Activated T-cell treated with anti-CD3 and anti-CD28 coated beads, Interleukin-2, amount 50 U/mL, for 72 hours (primary cell): ENCODE data around the gene IL22RA1. TPM values are rescaled to one million over a fixed set of nuclear protein-coding genes. Genes with fewer than 3 reads are reported as not detected.

ENCODE experiments used
- ATAC-seq, 2 donors: fragments of 150-1000 bp; cut with Tn5 transposase; replicated peaks in 1 of 2; 2 replicates each; pipeline ENCODE4 v1.10.0; 2021; ENCODE audit warnings: moderate library complexity in 2 of 2, mild to moderate bottlenecking in 1 of 2
- DNase-seq, 2 donors: peaks; one replicate each; pipeline ENCODE4 v3.0.0; 2021 to 2022; ENCODE audit warnings: mixed read lengths in 1 of 2
- H3K27ac Mint-ChIP-seq: one replicate; pipeline ENCODE4 v1.8.0; 2022; ENCODE audit warnings: mild to moderate bottlenecking, moderate library complexity, mixed read lengths
- H3K27me3 Mint-ChIP-seq: one replicate; pipeline ENCODE4 v1.8.0; 2022; ENCODE audit warnings: low read depth, mixed read lengths
- H3K36me3 Mint-ChIP-seq, 2 donors: one replicate each; pipeline ENCODE4 v1.8.0; 2022; ENCODE audit warnings: mixed read lengths in 2 of 2, mild to moderate bottlenecking in 1 of 2; ENCODE audit not compliant: insufficient read depth in 2 of 2
- H3K4me1 Mint-ChIP-seq: one replicate; pipeline ENCODE4 v1.8.0; 2022; ENCODE audit warnings: low read depth, mixed read lengths
- H3K4me3 Mint-ChIP-seq, 2 donors: one replicate each; pipeline ENCODE4 v1.8.0; 2022; ENCODE audit warnings: mild to moderate bottlenecking in 2 of 2, mixed read lengths in 2 of 2, moderate library complexity in 2 of 2
- H3K9me3 Mint-ChIP-seq, 2 donors: one replicate each; pipeline ENCODE4 v1.8.0; 2022; ENCODE audit warnings: mixed read lengths in 2 of 2
- total RNA-seq, 2 donors: library from RNA; stranded (reverse); gene quantifications; one replicate each; pipeline ENCODE4 v1.2.3, GENCODE V29; 2022

The IL22RA1 gene
- total RNA-seq, 2 donors from 2014 or later: not detected

GRCh38 chr1:24179251-24179840 lies 36.4 kb upstream of the IL22RA1 start:
- no peaks in the 10 kb centered on the region for H3K27me3 Mint-ChIP-seq
- H3K4me3 Mint-ChIP-seq: no peak overlapping the region
- no peaks in the 10 kb centered on the region for H3K36me3 Mint-ChIP-seq
- DNase-seq (no peak), ATAC-seq (no peak)
- H3K9me3 Mint-ChIP-seq: no peaks in the 10 kb centered on the region
- peaks cover 6% of the 10 kb centered on the region for H3K4me1 Mint-ChIP-seq
- H3K27ac Mint-ChIP-seq: no peak overlapping the region

DNA sequence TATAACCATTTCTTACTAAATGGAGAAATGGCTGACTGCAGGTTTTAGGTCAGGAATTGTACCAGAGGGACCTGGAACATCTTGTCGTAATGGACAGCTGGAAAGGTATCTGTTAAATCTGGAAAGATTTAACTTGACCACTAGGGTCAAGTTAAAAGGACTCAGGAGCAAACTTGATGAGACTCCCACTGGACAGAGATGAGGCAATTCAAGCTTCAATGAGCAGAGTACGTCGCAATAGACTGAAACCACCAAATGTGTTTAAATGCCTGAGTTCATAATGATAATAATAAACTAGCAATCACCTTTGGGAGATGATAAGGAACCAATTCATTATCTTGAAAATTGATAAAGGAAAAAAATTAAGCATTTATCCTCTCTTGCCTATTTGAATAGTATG lies 35.5 kb upstream of the IL22RA1 start:
- no peak for ATAC-seq
- H3K27ac Mint-ChIP-seq: no peak overlapping the region
- DNase-seq: no peak
- no peaks in the 10 kb centered on the region for H3K9me3 Mint-ChIP-seq
- H3K4me1 Mint-ChIP-seq: no peaks in the 10 kb centered on the region
- H3K27me3 Mint-ChIP-seq: no peaks in the 10 kb centered on the region
- peaks cover 0 to 5% of the 10 kb centered on the region in 2 donors for H3K36me3 Mint-ChIP-seq
- H3K4me3 Mint-ChIP-seq: no peak overlapping the region

- Mint-ChIP-seq H3K27me3 (no peaks in the 10 kb centered on the region), H3K4me1 (no peaks in the 10 kb centered on the region), H3K27ac (no peak overlapping the region), H3K4me3 (no peak overlapping the region), H3K36me3 (peaks cover 0 to 5% of the 10 kb centered on the region in 2 donors), H3K9me3 (no peaks in the 10 kb centered on the region)
- no peak for DNase-seq
- ATAC-seq: no peak
Observed at GRCh38 chr1:24177161-24177560, 34.2 kb upstream of the IL22RA1 start.

- no peak for DNase-seq
- H3K4me3 Mint-ChIP-seq: no peak overlapping the region
- ATAC-seq: no peak
- no peaks in the 10 kb centered on the region for H3K9me3 Mint-ChIP-seq
- no peak overlapping the region for H3K27ac Mint-ChIP-seq
- H3K36me3 Mint-ChIP-seq: peaks cover 0 to 5% of the 10 kb centered on the region in 2 donors
- H3K27me3 Mint-ChIP-seq: no peaks in the 10 kb centered on the region
- no peaks in the 10 kb centered on the region for H3K4me1 Mint-ChIP-seq
Observed at GRCh38 chr1:24175033-24175755, 32.3 kb upstream of the IL22RA1 start.

DNA sequence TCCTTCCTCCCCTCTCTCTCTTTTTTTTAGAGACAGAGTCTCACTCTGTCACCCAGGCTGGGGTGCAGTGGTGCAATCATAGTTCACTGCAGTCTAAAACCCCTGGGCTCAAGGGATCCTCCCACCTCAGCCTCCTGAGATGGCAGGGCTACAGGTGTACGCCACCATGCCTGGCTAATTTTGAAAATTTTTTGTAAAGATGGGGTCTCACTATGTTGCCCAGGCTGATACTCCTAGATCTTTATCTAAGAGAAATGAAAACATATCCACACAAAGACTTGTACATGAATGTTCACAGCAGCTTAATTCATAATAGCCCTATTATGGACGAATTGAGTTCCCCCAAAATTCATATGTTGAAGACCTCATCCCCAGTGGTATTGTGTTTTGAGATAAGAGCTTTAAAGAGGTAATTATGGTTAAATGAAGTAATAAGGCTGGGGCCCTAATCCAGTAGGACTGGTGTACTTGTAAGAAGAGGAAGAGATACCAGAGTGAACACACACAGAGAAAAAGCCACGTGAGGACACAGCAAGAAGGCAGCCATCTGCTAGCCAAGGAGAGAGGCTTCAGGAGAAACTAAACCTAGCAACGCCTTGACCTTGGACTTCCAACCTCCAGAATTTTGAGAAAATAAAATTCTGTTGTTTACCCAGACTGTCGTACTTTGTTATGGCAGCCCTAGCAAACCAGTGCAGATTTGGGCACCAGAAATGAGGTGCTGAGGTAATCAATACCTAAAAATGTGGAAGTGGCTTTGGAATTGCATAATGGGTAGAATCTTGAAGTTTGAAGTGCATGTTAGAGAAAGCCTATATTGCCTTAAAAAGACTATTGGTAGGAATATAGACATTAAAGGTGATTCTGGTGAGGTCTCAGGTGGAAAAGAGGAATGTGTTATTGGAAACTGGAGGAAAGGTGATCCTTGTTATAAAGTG lies 31.0 kb upstream of the IL22RA1 start:
- H3K4me3 Mint-ChIP-seq: no peak overlapping the region
- H3K27me3 Mint-ChIP-seq: no peaks in the 10 kb centered on the region
- H3K36me3 Mint-ChIP-seq: peaks cover 0 to 5% of the 10 kb centered on the region in 2 donors
- no peaks in the 10 kb centered on the region for H3K4me1 Mint-ChIP-seq
- H3K9me3 Mint-ChIP-seq: no peaks in the 10 kb centered on the region
- ATAC-seq: no peak
- H3K27ac Mint-ChIP-seq: no peak overlapping the region
- DNase-seq: no peak

DNA sequence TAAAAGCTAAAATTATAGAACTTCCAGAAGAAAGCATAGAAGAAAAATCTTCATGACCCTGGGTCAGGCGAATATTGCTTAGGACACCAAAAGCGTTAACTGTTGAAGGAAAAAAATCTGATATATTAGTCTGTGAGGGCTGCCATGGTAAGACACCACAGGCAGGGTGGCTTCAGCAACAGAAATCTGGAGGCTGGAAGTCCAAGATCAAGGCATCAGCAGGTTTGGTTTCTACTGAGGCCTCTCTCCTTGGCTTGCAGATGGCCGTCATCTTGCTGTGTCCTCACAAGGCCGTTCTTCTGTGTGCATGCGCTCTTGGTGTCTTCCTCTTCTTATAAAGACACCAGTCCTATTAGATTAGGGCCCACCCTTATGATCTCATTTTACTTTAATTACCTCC lies 29.7 kb upstream of the IL22RA1 start:
- Mint-ChIP-seq H3K27ac (no peak overlapping the region), H3K27me3 (no peaks in the 10 kb centered on the region), H3K9me3 (no peaks in the 10 kb centered on the region), H3K36me3 (peaks cover 3 to 9% of the 10 kb centered on the region in 2 donors), H3K4me1 (no peaks in the 10 kb centered on the region), H3K4me3 (no peak overlapping the region)
- DNase-seq (no peak), ATAC-seq (no peak)

DNA sequence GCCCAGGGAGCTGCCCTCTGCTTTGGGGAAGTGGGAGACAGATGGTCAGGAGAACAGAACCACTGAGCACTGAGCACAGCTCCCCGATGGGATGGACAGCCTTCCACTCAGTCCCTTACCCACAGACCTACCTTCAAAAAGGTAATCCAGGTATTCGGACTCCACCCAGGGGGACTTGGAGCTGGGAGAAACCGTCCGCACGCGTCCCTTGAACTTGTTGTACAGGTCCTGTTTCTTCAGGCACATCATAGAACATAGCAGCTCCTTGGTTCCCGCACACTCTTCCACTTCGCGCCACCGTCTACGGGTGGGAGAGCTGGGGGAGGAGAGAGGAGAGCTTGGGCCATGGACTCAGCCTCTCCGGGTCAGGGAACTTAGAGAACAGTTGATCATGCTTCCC lies 26.3 kb upstream of the IL22RA1 start:
- no peaks in the 10 kb centered on the region for H3K4me1 Mint-ChIP-seq
- ATAC-seq: no peak
- peaks cover 3 to 20% of the 10 kb centered on the region in 2 donors for H3K36me3 Mint-ChIP-seq

DNA sequence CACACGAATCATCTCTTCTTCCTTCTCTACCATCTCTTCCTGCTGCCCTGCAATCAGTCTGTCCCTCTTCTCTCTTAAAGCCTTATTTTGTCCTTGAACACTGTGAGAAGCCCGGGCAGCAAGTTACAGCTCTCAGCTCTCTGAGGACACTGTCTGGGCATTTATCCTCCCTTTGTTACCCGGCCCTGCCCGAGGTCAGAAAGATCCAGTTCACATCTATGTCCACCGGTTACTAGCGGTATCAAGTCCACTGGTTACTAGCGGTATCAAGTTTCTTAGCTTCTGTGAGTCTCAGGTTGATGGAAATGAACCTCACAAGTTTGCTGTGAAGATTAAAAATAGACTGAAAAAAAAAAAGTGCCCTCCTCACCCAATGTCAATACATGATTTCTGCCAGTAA lies 25.3 kb upstream of the IL22RA1 start:
- DNase-seq: no peak

More for the DNA sequence above, 26.3 kb upstream of the IL22RA1 start:
- Mint-ChIP-seq H3K27ac (no peak overlapping the region), H3K27me3 (no peaks in the 10 kb centered on the region), H3K9me3 (no peaks in the 10 kb centered on the region), H3K4me3 (no peak overlapping the region)
- DNase-seq: no peak

GRCh38 chr1:24167008-24167407 lies 24.1 kb upstream of the IL22RA1 start:
- H3K36me3 Mint-ChIP-seq: peaks cover 3 to 15% of the 10 kb centered on the region in 2 donors
- H3K27ac Mint-ChIP-seq: no peak overlapping the region
- no peak overlapping the region for H3K4me3 Mint-ChIP-seq
- no peaks in the 10 kb centered on the region for H3K4me1 Mint-ChIP-seq
- H3K9me3 Mint-ChIP-seq: no peaks in the 10 kb centered on the region
- no peaks in the 10 kb centered on the region for H3K27me3 Mint-ChIP-seq
- no peak for DNase-seq
- ATAC-seq: no peak

More for the DNA sequence above, 25.3 kb upstream of the IL22RA1 start:
- Mint-ChIP-seq H3K4me1 (no peaks in the 10 kb centered on the region), H3K9me3 (no peaks in the 10 kb centered on the region), H3K27ac (no peak overlapping the region), H3K27me3 (no peaks in the 10 kb centered on the region), H3K36me3 (peaks cover 3 to 15% of the 10 kb centered on the region in 2 donors), H3K4me3 (no peak overlapping the region)
- no peak for ATAC-seq

GRCh38 chr1:24165500-24165899 lies 22.6 kb upstream of the IL22RA1 start:
- Mint-ChIP-seq H3K27ac (no peak overlapping the region), H3K27me3 (no peaks in the 10 kb centered on the region), H3K36me3 (peaks cover 3 to 15% of the 10 kb centered on the region in 2 donors), H3K4me3 (no peak overlapping the region), H3K9me3 (no peaks in the 10 kb centered on the region), H3K4me1 (no peaks in the 10 kb centered on the region)
- DNase-seq (no peak), ATAC-seq (no peak)

- H3K36me3 Mint-ChIP-seq: peaks cover 3 to 15% of the 10 kb centered on the region in 2 donors
- no peak overlapping the region for H3K4me3 Mint-ChIP-seq
- no peak for DNase-seq
- no peaks in the 10 kb centered on the region for H3K27me3 Mint-ChIP-seq
- H3K4me1 Mint-ChIP-seq: no peaks in the 10 kb centered on the region
- no peak for ATAC-seq
- no peak overlapping the region for H3K27ac Mint-ChIP-seq
- no peaks in the 10 kb centered on the region for H3K9me3 Mint-ChIP-seq
Observed at GRCh38 chr1:24164004-24164403, 21.1 kb upstream of the IL22RA1 start.

DNA sequence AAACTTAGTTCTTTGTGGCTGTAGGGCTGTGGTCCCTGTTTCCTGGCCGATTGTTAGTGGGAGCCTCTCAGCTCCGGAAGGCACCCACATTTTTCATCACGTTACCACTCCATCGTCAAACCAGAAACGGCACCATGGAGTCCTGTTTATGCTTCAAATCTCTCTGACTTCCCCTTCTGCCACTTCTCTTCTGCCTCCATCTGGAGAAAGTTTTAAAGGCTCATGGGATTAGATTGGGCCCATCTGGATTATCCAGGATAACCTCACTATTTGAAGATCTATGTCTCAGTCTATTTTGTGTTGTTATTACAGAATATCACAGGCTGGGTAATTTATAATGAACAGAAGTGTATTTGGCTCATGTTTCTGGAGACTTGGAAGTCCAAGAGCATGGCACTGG lies 19.3 kb upstream of the IL22RA1 start:
- Mint-ChIP-seq H3K36me3 (peaks cover 0 to 11% of the 10 kb centered on the region in 2 donors), H3K27me3 (no peaks in the 10 kb centered on the region), H3K4me3 (no peak overlapping the region), H3K9me3 (no peaks in the 10 kb centered on the region), H3K27ac (no peak overlapping the region), H3K4me1 (no peaks in the 10 kb centered on the region)
- ATAC-seq: no peak
- DNase-seq: no peak

- ATAC-seq: no peak
- Mint-ChIP-seq H3K4me1 (no peaks in the 10 kb centered on the region), H3K9me3 (no peaks in the 10 kb centered on the region), H3K36me3 (peaks cover 0 to 11% of the 10 kb centered on the region in 2 donors), H3K27me3 (no peaks in the 10 kb centered on the region), H3K4me3 (no peak overlapping the region), H3K27ac (no peak overlapping the region)
- no peak for DNase-seq
Observed at GRCh38 chr1:24161270-24161669, 18.3 kb upstream of the IL22RA1 start.
